ENCODE results near the gene JHY.
"Not testable (repeated sequence)": the region's sequence is repeated elsewhere in the genome, so short reads cannot be mapped to it uniquely, and the experiment has no call there.

Gene JHY
- total RNA-seq: 0.31 to 3.6 reads per million in 2 donors

GRCh38 chr11:122882189-122882856, at the start of gene JHY:
JHY (plus strand) TSS chr11:122882759; CDS start chr11:122885850, 3,091 bp downstream.
- no peak for DNase-seq

- DNase-seq: no peak
Observed at GRCh38 chr11:122833846-122834464, 48.6 kb upstream of the JHY start.

DNA sequence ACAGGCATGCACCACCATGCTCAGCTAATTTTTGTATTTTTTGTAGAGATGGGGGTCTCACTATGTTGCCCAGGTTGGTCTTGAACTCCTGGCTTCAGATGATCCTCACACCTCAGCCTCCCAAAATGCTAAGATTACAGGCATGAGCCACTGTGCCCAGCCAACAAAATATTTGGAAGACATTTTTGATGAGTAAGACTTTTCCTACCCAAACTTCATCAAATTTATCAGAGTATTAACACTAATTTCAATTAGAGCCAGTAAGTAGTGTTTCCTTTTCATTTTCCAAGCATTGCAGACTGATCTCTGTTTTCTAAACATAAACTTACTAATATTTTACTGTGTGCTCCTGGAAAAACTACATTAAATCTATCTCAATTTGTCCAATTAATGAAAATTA, 45.6 kb upstream of the JHY start:
- DNase-seq: no peak

DNA sequence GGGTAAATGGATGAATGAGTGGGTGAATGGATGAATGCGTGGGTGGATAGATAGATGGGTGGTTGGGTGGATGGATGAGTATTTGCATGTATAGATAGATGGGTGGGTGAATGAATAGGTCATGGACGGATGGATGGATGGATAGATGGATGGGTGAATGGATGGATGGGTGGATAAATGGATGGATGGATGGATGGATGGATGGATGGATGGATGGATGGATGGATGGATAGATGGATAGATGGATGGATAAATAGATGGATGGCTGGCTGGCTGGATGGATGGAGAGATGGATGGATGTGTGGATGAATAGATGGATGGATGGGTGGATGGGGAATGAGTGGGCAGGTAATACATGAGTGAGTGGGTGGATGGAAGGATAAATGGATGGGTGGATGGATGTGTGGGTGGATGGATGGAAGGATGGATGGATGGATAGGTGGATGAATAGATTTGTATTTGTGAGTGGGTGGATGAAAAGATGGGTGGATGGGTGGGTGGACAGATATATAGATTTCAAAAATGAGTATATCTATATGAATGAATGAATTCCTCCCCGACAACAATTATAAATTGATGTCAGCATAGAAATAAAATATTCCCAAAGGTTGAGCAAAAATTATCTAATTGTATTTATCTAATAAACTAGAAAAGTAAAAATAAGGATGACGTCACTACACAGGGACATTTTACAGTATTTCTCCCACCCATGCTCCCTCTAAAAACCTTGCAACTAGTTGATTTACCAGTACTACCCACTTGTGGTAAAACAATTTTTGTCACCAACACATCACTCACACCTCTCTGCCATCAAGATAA, 44.8 kb upstream of the JHY start:
- no peak for DNase-seq

GRCh38 chr11:122843281-122844141, 39.0 kb upstream of the JHY start:
- DNase-seq: peak in 2 of 5 experiments; percentile 68 to 84

GRCh38 chr11:122847466-122847865, 35.1 kb upstream of the JHY start:
- no peak for DNase-seq

DNA sequence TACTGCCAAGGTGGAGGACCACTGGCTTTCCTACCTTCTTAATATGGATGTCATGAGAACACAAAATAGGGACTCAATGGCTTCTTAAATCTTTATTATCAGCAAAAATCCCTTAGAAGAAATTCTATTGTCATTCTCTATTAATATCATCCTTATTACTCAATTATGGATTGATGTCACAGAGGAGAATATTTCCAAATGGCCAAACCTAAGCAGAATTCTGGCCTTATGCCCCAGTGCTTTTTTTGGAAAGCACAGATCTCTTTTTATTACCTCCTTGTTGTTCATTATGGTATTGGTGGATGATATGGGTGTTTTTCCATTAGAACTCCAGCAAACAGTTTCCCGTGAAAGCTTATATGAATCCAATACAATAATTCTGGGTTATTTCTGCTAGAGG, 34.4 kb upstream of the JHY start:
- DNase-seq: no peak

DNA sequence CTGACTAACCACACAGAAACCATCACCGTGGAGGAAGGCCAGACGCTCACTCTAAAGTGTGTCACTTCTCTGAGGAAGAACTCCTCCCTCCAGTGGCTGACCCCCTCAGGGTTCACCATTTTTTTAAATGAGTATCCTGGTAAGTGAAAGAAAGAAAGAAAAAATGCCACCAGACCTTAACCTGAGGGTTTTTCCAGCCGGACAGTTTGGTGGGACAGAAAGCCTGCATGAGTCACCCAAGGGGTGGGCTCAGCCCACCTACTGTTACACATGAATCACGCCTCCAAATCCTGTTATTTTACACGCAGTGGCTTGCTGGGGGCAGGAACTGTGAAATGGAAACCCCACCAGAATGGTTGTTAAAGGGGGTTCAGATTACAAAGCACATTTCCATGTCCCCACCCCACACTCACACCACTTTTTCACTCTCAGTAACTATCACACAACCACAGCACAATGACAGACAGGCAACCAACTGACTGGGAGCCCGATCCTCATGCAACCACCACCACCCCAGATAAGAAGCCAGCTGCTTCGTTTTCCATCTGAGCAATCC, 32.4 kb upstream of the JHY start:
- peak in 2 of 5 experiments; percentile 24 to 54 for DNase-seq

DNA sequence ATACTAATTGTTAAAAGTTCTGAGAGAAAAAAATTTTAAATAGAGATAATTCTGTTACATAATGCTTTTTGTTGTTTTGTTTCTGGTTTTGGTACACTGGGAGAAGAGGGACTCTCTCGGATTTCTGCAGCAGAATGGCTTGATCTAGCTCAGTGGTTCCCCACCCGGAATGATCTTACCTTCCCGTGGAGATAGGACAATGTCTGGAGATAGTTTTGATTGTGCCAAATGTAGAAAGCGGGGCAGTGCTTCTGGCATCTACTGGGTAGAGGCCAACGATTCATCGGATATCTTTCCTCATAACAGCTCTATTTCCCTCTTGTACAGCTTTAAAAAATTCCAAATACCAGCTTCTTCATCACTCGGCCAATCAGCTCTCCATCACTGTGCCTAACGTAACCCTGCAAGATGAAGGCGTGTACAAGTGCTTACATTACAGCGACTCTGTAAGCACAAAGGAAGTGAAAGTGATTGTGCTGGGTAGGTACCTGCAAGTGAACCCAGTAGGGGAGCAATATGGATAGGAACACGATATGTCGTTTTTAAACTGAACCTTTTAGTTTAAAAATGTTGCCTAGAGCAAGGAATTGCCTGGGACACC, 31.1 kb upstream of the JHY start:
- peak in 2 of 5 experiments; percentile 40 to 59 for DNase-seq

GRCh38 chr11:122852074-122852795, 30.3 kb upstream of the JHY start:
- peak in 1 of 5 experiments; percentile 32 for DNase-seq

GRCh38 chr11:122852796-122853160, 29.8 kb upstream of the JHY start:
- no peak for DNase-seq

- DNase-seq: no peak
Observed at GRCh38 chr11:122853261-122853660, 29.3 kb upstream of the JHY start.

DNA sequence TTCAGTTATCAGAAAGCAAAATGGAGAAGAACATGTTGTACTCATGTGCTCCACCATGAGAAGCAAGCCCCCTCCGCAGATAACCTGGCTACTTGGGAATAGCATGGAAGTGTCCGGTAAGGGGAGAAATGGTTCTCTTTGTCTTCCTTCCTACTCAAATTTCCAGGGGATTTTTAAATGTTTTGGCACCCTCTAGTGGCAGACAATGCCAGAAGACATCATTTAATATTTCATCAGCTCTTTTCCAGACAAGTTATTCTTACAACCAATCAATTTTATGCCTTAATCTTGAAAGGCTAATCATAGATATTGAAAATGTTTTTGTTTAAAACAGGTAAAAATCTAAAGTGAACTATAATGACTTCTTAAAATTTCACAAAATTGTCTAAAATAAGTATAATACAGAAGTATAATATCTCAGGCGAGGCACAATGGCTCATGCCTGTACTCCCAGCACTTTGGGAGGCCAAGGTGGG, 28.6 kb upstream of the JHY start:
- peak in 3 of 5 experiments; percentile 5 to 54 (median 46) for DNase-seq

DNA sequence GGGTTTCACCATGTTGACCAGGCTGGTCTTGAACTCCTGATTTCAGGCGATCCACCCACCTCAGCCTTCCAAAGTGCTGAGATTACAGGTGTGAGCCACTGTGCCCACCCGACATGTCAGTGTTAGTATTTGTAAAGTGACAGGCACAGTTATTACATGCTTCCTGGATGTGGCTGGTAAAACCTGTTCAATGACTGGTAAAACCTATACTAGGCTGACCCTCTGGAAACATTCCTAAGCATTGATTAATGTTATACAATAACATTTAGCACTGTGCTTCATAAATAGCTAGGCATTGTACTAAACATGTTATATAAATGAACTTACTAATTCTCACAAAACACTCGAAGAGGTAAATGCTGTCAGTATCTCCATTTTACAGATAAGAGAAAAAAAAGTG, 20.9 kb upstream of the JHY start:
- no peak for DNase-seq

DNA sequence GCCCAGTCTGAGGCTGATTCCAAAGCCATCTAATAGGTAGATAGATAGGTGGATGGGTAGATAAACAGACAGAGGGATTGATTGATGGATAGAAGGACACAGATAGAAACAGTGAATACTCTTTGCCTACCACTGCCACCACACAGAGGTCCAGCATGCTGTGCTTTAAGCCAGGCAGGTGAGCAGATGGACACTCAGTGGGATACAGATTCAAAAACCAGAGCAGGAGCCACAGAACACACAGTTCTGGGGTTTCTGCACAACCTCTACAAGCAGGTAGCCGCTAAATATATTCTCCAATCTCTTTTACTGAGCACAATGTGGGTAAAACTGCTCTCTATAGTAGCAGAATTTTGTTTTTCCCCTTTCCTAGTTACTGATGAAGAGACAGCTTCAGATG, 20.5 kb upstream of the JHY start:
- DNase-seq: no peak

DNA sequence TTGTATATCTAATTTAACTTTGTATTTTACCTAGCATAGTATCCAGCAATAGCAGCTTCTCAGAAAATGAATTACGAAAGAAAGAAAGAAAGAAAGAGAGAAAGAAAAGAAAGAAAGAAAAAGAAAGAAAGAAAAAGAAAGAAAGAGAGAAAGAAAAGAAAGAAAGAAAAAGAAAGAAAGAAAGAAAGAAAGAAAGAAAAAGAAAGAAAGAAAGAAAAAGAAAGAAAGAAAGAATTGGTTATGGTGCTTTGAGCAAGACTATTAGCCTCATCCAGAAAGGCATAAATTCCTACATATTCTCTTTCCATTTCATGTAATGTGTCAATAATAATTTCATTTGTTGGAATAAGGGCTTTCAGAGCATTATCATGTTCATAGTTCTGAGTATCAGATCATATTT, 19.4 kb upstream of the JHY start:
- DNase-seq: not testable (repeated sequence)

- peak in 2 of 5 experiments; percentile 16 to 20 for DNase-seq
Observed at GRCh38 chr11:122863704-122864326, 18.7 kb upstream of the JHY start.

DNA sequence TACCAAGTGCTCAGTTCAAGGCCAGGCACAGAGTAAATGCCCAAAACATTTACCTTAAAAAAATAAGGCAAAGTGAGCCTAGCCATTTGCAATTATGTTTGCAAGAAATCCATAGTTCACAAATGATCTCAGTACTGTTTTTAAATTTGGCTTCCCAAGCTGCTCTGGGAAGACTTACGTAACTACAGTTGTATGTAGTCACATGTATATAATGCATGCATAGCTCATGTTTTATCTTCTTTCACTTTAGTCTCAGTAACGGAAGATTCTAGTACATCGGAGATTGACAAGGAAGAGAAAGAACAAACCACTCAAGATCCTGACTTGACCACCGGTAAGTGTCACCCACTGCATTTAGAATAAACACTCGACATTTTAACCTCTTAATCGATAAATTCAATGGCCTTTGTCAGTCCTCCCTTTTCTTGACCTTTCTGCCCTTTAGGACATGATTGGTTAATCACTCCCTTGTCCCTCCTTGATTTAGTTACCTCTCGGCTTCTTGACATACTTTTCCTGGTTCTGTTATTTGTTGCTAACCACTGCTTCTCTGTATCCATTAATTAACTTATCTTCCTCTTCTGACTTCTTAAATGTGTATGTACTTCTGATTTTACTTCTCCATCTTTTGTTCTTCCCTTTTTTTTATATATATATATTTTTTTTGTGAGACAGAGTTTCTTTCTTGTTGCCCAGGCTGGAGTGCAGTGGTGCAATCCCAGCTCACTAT, 18.0 kb upstream of the JHY start:
- DNase-seq: no peak

GRCh38 chr11:122869622-122870021, 12.9 kb upstream of the JHY start:
- DNase-seq: no peak

DNA sequence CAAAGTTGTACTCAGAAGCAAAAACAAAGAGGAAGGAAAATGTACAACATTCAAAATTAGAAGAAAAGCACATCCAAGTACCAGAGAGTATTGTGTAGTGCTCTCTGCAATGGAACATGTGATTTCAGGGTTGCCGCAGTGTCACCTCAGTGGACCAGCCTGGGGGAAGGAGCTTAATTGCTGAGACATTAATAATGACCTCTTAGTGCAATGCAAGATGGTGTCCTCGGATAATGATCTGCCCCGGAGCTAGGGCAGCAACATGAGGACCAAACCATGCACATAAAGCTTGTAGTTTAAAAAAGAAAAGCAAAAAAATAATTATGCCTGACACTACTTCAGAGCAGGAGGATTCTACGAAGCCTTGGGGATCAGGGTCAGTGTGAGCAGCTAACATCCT, 11.3 kb upstream of the JHY start:
- DNase-seq: no peak

Data from T-helper 2 cell (primary cell).